IPS-18c (cell line): Measurements from ENCODE around the gene CFAP61.

ENCODE experiments used
- H3K4me3 ChIP-seq: 2 replicates; pipeline ENCODE4 v1.7.0; 2013; ENCODE audit warnings: low read depth, mild to moderate bottlenecking, low read length, moderate library complexity; ENCODE audit not compliant: insufficient read depth
- H3K9me3 ChIP-seq: one replicate; pipeline ENCODE4 v1.6.1; 2013; ENCODE audit warnings: mild to moderate bottlenecking, low read length, moderate library complexity; ENCODE audit not compliant: control insufficient read depth, insufficient read depth

The CFAP61 gene

DNA sequence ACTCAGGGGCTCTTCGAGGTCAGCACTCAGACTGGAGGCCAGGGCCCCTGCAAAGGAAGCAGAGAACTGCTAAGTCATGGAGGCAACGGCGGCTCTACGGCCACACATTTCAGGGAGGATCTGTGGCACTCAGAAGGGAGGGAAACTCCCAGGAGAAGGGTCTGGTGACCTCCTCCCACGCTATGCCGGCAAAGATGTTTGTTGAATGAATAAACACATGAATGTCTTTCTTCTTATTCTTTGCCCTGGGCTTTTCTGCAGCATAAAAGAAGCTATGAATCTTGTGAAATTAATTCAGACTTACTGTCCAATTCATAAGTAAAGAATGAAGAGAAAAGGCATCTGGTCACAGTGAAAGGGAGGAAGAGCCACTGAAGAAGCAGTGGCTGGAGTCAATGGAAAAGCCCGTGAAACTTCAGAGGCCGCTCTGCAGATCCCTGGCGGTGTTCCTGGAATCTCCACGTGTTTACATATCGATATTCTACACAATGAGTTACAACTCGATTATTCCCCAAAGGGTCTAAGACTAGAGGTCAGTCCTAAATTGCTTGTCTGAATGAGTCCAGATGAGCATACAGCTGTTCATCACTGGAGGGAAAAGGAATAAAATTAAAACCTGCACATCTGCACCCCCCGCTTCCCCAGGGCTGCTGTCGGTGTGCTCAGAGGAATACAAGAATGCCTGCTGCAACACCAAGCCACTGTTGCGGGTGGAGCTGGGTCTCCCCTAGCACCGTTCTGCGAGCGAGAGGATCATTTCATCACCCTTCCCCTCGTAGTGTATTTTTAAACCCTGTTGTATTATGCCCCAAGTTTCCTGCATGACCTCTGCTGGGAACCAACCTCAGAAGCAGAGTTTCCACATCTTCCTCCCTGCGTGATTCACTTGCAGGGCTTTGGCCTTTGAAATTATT lies 341.1 kb downstream of the CFAP61 start:
- Histone ChIP-seq H3K9me3 (no peaks in the 10 kb centered on the region), H3K4me3 (no peak overlapping the region)

DNA sequence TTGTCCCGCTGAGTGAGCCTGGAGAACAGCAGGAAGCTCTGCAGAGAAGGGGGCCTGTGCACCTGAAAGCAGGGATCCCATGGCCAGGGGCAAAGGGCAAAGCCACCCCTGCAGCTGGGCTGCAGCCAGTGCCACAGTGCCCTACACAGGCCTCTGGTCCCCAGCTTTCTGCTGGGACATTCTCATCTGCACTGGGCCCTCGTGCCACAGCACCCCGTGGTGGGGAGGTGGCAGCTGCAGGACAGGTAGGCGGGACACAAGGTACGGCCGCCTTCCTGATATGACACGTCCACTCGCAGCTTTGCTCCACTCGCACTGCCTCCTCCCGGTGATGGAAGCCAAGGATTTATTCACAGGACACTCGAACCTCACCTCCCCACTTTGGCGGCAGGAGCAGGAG lies 342.8 kb downstream of the CFAP61 start:
- Histone ChIP-seq H3K4me3 (no peak overlapping the region), H3K9me3 (peaks cover 2% of the 10 kb centered on the region)

DNA sequence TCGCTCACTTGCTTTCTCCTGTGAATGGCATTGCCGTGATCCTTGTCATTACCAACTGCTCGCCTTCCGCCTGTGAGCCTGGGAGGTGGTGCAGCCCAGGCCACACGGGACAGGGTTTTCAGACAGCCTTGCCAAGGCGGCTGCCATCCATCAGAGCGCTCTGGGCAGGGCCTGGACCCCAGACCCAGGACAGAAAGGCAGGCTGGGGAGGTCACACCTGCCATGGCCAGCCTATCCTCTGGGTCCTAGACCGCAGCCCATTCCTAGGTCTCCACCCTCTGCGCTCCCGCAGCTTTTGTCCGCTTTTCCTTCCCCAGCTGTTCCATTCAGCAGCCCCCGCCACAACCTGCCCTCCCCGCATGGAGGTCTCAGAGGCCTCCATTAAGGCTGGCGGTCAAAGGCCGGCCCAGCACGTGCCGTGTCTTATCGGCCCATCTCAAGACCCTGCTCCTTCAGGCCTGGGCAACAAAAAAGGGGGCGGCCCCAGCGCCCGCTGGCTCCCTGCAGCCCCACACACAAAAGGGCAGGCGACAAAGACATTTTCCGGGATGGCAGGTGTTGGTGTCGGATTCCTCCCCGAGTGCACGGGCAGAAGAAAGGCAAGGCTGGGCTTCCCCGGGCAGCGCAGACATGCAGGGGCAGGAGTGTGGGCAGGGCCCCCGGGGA lies 343.7 kb downstream of the CFAP61 start:
- peaks cover 2% of the 10 kb centered on the region for H3K9me3 ChIP-seq
- H3K4me3 ChIP-seq = no peak overlapping the region

DNA sequence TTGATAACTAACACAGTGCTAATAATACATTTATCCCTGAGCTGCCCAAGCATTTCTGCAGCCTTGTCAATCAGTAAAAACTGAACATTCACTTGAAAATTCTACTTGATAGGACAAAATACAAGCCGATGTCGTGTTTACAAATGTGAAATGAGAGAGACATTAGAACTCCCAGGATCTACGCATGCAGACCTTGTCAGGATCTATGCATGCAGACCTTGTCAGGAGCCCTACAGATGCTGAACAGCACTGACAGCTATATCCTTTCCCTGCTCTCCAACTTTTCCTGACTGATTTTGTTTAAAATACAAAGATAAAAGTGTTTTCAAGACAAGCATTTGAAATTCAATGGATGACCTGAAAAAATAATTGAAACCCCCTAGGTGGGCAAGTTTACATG lies 344.5 kb downstream of the CFAP61 start:
- Histone ChIP-seq H3K9me3 (peaks cover 2% of the 10 kb centered on the region), H3K4me3 (no peak overlapping the region)

DNA sequence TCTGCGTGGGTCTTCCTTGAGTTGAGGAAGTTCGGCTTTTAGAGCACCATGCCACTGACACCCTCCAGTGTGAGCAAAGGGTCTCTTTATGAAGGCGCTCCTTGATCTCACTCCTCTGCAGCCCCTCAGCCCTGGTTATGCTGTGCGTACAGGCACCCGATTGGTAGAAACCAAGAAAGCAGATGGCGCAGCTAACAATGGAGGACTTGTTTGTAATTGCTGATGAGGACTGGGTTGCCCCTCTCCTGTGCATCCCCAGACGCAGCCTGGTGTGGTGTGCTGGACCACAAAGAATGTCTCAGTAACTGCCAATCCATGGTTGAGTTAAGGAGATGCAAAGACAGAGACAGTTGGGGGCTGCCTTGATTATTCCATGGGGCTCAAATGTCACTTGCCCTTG lies 345.8 kb downstream of the CFAP61 start:
- Histone ChIP-seq H3K9me3 (peaks cover 2% of the 10 kb centered on the region), H3K4me3 (no peak overlapping the region)

DNA sequence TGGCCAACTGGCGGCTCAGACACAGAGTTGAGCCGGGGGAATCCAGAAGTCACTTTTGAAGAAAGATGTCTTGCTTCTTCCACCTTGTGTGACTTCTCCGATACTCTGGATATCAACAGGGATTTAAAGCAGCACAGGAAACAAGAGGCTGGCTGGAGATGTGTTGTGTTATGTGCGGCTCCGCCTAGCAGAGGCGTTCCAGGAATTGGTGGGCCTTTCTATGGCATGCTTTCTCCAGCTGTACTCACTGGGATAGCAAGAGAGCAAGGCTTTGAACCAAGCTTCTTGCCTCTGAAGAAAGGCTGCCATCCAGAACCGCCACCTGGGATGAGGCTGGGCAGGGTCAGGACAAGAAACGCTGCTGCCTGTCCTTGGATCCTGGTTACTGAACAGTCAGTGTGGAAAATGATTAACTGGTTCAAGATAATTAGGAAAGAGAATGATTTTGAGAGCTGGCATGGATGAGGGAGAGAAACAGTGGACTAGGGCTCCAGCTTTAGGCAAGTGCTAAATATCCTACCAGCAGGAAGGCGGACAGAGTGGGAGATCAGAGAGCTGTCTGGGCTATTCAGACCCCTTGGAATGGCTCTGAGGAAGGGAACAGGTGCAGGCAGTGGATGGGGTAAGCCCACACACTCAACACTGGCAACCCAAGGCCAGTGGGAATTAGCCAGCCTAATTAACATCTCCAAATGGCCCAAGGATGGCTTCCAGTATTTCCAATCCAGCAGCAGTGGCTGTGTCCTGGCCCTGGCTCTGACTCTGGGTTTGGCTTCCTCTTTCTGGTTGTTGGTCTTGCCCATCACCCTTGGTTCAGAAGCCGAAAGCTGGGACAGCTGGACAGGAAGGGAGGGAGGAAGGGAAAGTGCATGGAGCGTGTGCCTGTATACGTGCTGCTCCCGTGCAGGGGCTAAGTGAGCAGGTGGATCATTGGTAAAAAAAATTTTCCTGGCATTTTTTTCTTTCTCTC lies 347.5 kb downstream of the CFAP61 start:
- Histone ChIP-seq H3K4me3 (no peak overlapping the region), H3K9me3 (peaks cover 2% of the 10 kb centered on the region)

DNA sequence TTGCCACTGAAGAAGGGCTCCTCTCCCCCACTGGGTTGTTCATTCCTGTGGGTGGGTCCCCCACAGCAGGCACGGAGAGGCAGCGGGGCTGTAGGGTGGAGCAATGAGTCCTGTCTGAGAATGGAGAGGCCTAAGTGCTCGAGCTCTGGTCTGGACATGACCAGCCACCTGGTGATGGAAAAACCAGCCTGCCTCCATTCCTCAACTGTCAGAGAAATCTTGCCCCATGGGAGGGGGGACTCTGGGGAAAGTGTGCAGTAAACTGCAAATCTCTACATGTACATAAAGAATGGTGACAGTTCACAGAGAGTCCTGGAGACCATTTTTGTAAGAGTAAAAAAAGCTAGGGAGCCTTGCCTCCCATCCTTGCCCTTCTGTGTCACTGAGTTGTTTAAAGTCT lies 349.7 kb downstream of the CFAP61 start:
- no peak overlapping the region for H3K4me3 ChIP-seq
- H3K9me3 ChIP-seq = peaks cover 2% of the 10 kb centered on the region

DNA sequence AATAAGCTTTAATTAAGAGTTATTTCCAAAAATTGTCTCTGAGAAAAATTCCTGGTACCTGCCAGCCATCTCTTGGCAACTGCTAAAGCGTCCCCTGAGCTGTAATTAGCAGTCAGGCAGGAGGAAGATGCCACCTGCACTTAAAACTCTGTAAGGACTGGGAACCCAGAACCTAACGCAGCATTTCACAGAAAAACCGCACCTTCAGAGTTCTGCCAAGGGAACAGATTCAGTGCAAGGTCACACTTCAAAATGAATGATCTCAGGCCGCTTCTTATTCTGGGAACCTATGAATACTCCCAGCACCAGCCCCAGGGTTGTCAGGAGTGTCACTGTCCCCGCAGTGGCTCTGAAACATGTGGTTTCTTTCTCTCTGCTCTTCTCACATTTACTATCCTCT lies 352.3 kb downstream of the CFAP61 start:
- no peaks in the 10 kb centered on the region for H3K9me3 ChIP-seq
- H3K4me3 ChIP-seq = no peak overlapping the region

DNA sequence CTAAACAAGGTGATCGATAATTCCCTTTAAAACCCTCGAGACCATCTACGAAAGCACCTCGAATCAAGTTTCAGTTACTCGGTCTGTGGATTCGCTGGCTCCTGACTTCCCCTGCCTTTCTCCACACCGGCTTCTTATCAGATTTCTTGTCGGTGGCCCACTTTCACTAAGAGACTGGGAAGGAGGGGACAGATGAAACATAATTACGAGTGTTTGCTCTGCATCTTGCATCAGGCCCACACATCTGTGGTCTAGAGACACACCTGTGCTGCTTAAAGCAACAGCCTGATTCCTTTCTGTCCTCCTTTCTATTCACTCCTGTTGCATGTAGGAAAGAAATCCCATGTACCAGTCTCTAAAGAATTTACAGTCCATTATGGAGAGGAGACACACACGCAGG lies 353.3 kb downstream of the CFAP61 start:
- H3K9me3 ChIP-seq = no peaks in the 10 kb centered on the region
- no peak overlapping the region for H3K4me3 ChIP-seq

DNA sequence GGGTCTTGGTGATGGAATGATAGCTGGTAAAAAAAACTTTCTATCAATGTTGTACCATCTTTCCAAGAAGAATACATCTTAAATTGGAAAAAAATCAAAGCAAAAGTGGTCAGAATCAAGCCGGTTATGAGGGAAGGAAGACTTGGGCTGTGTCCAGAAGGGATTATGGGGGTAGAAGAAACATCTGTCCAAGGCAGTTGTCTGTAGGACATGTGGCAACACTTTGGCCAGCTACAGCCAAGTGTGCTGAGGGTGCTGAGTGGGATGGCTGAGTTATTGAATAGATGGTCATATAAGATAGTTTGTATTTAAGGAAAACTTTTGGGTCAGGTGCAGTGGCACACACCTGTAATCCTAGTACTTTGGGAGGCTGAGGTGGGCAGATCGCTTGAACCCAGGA lies 354.0 kb downstream of the CFAP61 start:
- H3K9me3 ChIP-seq = no peaks in the 10 kb centered on the region

DNA sequence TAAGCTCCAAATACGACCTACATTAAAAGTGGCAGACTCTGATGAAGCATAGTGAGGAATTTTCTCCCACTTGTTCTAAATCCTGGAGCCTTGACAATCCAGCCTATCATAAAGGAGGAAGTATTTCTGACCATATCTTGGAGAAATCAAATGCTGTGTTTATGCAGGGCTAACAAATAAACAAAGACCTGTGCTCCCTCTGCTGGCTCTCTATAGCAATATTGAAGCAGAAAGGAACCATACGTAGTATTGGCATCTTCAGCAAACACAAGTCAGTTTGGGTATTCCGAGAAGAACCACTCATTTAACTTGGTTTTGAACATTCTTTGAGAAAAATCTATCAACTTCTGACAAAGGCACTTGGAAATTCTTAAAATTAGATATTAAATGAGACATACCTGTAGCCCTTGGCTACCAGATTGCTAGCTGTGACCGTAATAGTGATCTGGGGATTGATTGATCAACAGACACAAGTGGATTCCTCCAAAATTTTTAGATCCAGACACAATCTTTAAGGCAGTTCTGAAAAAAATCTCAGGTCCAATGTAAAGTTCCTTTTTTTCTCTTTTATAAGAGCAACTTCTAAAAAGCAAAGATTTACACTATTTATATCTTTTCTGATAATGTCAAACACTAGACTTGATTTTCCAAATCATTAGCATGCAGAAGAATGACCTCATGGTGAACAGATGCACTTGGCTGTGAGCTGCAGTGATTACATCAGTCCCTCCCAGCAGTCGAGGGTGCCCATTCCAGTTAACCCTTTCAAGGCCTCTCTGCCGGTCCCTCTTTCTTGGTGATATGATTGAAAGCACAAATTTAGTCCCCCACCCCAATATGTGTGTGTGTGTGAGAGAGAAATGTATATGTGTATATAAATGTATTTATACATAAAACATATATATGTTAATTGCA lies 355.8 kb downstream of the CFAP61 start:
- H3K4me3 ChIP-seq = no peak overlapping the region
- no peaks in the 10 kb centered on the region for H3K9me3 ChIP-seq

More for the DNA sequence above, 354.0 kb downstream of the CFAP61 start:
- H3K4me3 ChIP-seq = no peak overlapping the region

DNA sequence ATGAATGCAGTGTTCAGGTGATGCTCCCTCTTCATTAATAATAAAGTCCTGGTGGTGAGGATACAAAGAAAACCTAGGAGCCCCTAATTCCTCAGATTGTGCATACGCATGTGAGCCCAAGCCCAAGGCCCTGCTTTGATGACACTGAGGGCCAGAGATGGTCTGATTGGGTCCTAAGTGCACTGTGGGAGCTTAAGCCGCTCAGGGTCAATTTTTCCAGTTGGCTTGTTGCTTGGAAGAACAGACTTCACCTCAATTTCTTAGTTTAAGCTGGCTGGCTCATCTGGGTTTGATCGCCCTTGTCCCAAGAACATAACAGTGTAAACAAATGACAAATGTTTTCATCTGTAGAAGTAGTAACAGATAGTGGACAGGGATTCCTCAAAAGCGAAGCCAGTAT lies 357.0 kb downstream of the CFAP61 start:
- no peaks in the 10 kb centered on the region for H3K9me3 ChIP-seq
- no peak overlapping the region for H3K4me3 ChIP-seq
